Colonic mucosa (tissue), 4 donors: Measurements from ENCODE around the gene PIP4K2C. TPM values are rescaled to one million over a fixed set of nuclear protein-coding genes. Genes with fewer than 3 reads are reported as not detected.
A peak's percentile ranks its signal among the peaks of the same experiment; 100 is the strongest.

ENCODE experiments used
- DNase-seq: peaks from one replicate; pipeline ENCODE4 v3.0.0-alpha.2; 2020
- H3K27ac ChIP-seq: fragments of 200-600 bp; one replicate; pipeline ENCODE4 v1.8.0; 2021
- H3K27me3 ChIP-seq: fragments of 200-600 bp; one replicate; pipeline ENCODE4 v1.8.0; 2021
- H3K36me3 ChIP-seq: fragments of 200-600 bp; one replicate; pipeline ENCODE4 v1.8.0; 2021
- H3K4me1 ChIP-seq: fragments of 200-600 bp; one replicate; pipeline ENCODE4 v1.8.0; 2021; ENCODE audit warnings: mild to moderate bottlenecking
- H3K4me3 ChIP-seq: fragments of 200-600 bp; one replicate; pipeline ENCODE4 v1.8.0; 2021
- H3K9ac ChIP-seq, 2 donors: one replicate each; pipeline ENCODE4 v1.7.0; 2013; ENCODE audit warnings: control low read depth in 2 of 2, low read depth in 2 of 2, low read length in 2 of 2
- H3K9me3 ChIP-seq: fragments of 200-600 bp; one replicate; pipeline ENCODE4 v1.8.0; 2021
- CTCF ChIP-seq: fragments of 200-600 bp; IDR thresholded peaks from one replicate; pipeline ENCODE4 v1.8.0; 2022; ENCODE audit warnings: antibody characterized with exemption, mild to moderate bottlenecking
- intact Hi-C: fragments of 100-400 bp; cut with DNase I; formaldehyde crosslinking; loops from one replicate; pipeline ENCODE4 v1.14.1; 2022
- total RNA-seq, 2 donors: library from RNA; stranded (reverse); fragmentation: NEBNext Ultra II Directional in 1 of 2; extraction: Animal tissue kit (Norgen Biotek cat#: 25700) in 1 of 2; gene quantifications; one replicate each; pipeline ENCODE4 v1.2.1, GENCODE V29; 2021
- donor health status: healthy.
- donor health status: DM: no; HTN: no; CAD: no.
- donor health status: DM: no; HTN: no; CAD: no.

The PIP4K2C gene
- total RNA-seq: 10 to 100 TPM; 43.6 to 60.2 TPM

GRCh38 chr12:57590864-57591781 lies at the start of gene PIP4K2C:
Gene PIP4K2C, plus strand, starts transcription at chr12:57591192. Its CDS starts 98 bp downstream, at chr12:57591290.
- Histone ChIP-seq H3K9me3 (no peaks in the 10 kb centered on the region), H3K27ac (peak within 1 kb of the TSS; percentile 40), H3K9ac (peak within 1 kb of the TSS; percentile 84 to 87), H3K4me1 (no peaks in the 10 kb centered on the region), H3K36me3 (no peaks in the 10 kb centered on the region), H3K4me3 (peak within 1 kb of the TSS; percentile 100), H3K27me3 (no peaks in the 10 kb centered on the region)
- intact Hi-C loops: no loop called here
- TF ChIP-seq CTCF: no peak
- peak; percentile 86 for DNase-seq

GRCh38 chr12:57541717-57542116 lies 49.3 kb upstream of the PIP4K2C start:
- H3K36me3 ChIP-seq: no peaks in the 10 kb centered on the region
- intact Hi-C loops: no loop called here
- no peaks in the 10 kb centered on the region for H3K27me3 ChIP-seq
- no peak overlapping the region for H3K4me3 ChIP-seq
- DNase-seq: peak; percentile 34
- no peaks in the 10 kb centered on the region for H3K9me3 ChIP-seq
- H3K4me1 ChIP-seq: peaks cover 8% of the 10 kb centered on the region
- peak overlapping the region in 1 of 2 donors; percentile 63 for H3K9ac ChIP-seq
- TF ChIP-seq CTCF: no peak
- peak overlapping the region; percentile 49 for H3K27ac ChIP-seq

- intact Hi-C loops: no loop called here
- Histone ChIP-seq H3K36me3 (no peaks in the 10 kb centered on the region), H3K9ac (no peak overlapping the region), H3K9me3 (no peaks in the 10 kb centered on the region), H3K4me3 (no peak overlapping the region), H3K27me3 (no peaks in the 10 kb centered on the region), H3K4me1 (peaks cover 8% of the 10 kb centered on the region), H3K27ac (no peak overlapping the region)
- no peak for DNase-seq
- TF ChIP-seq CTCF: no peak
Observed at GRCh38 chr12:57543581-57543980, 47.4 kb upstream of the PIP4K2C start.

- DNase-seq: peak; percentile 51
- TF ChIP-seq CTCF: no peak
- H3K4me1 ChIP-seq: peaks cover 8% of the 10 kb centered on the region
- H3K27ac ChIP-seq: peak overlapping the region; percentile 71
- peaks cover 5% of the 10 kb centered on the region for H3K27me3 ChIP-seq
- intact Hi-C loops: no loop called here
- H3K9ac ChIP-seq: peak overlapping the region; percentile 92 to 94
- no peaks in the 10 kb centered on the region for H3K9me3 ChIP-seq
- peak overlapping the region; percentile 79 for H3K4me3 ChIP-seq
- no peaks in the 10 kb centered on the region for H3K36me3 ChIP-seq
Observed at GRCh38 chr12:57545809-57546437, 45.1 kb upstream of the PIP4K2C start.

GRCh38 chr12:57546438-57547287 lies 44.3 kb upstream of the PIP4K2C start, which contains the start of gene DCTN2:
Gene DCTN2, minus strand, starts transcription at chr12:57547192. Its CDS starts 129 bp downstream, at chr12:57547063.
- intact Hi-C loops: no loop called here
- Histone ChIP-seq H3K9ac (peak within 1 kb of the TSS; percentile 92 to 94), H3K27me3 (peaks cover 5% of the 10 kb centered on the region), H3K27ac (peak within 1 kb of the TSS; percentile 71), H3K4me3 (peak within 1 kb of the TSS; percentile 79), H3K4me1 (peaks cover 8% of the 10 kb centered on the region), H3K9me3 (no peaks in the 10 kb centered on the region), H3K36me3 (no peaks in the 10 kb centered on the region)
- peak; percentile 98 for DNase-seq
- TF ChIP-seq CTCF: no peak
